G401.6 (cell line): ENCODE measurements around the gene B4GALNT4.
"Not testable (repeated sequence)": the region's sequence is repeated elsewhere in the genome, so short reads cannot be mapped to it uniquely, and the experiment has no call there.

ENCODE experiments used
- FAIRE-seq: peaks from 2 replicates; lab custom pipeline; 2012; peaks lifted over from hg19 to GRCh38; lab: Jason Lieb, UNC

Gene B4GALNT4, protein sequence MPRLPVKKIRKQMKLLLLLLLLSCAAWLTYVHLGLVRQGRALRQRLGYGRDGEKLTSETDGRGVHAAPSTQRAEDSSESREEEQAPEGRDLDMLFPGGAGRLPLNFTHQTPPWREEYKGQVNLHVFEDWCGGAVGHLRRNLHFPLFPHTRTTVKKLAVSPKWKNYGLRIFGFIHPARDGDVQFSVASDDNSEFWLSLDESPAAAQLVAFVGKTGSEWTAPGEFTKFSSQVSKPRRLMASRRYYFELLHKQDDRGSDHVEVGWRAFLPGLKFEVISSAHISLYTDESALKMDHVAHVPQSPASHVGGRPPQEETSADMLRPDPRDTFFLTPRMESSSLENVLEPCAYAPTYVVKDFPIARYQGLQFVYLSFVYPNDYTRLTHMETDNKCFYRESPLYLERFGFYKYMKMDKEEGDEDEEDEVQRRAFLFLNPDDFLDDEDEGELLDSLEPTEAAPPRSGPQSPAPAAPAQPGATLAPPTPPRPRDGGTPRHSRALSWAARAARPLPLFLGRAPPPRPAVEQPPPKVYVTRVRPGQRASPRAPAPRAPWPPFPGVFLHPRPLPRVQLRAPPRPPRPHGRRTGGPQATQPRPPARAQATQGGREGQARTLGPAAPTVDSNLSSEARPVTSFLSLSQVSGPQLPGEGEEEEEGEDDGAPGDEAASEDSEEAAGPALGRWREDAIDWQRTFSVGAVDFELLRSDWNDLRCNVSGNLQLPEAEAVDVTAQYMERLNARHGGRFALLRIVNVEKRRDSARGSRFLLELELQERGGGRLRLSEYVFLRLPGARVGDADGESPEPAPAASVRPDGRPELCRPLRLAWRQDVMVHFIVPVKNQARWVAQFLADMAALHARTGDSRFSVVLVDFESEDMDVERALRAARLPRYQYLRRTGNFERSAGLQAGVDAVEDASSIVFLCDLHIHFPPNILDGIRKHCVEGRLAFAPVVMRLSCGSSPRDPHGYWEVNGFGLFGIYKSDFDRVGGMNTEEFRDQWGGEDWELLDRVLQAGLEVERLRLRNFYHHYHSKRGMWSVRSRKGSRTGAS

GRCh38 chr11:369336-370018, at the start of gene B4GALNT4:
Gene B4GALNT4 (plus strand): TSS chr11:369499. CDS start chr11:369804, 305 bp downstream.
- no peak for FAIRE-seq

- not testable (repeated sequence) for FAIRE-seq
Observed at GRCh38 chr11:319888-320273, 49.4 kb upstream of the B4GALNT4 start.

DNA sequence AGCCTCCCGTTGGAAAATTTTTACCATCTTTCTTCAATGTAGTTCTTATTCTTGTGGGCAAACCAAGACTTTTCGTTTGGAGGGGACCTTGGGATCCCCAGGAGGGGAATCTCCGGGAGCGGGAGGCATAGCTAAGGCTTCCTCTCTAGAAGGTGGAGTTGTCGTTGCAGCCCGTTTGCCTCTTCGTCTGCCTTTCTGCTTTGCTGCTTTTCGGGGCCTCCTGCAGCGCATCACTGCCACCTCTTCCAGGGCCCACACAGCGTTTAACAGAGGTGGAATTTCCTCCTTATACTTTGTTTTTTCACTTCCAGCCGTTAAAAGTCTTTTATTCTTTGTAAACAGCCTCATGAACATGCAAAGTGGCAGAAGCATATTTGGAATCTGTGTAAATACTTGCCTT, 45.1 kb upstream of the B4GALNT4 start:
- FAIRE-seq: no peak

GRCh38 chr11:324593-325517, 44.4 kb upstream of the B4GALNT4 start:
- FAIRE-seq: not testable (repeated sequence)

DNA sequence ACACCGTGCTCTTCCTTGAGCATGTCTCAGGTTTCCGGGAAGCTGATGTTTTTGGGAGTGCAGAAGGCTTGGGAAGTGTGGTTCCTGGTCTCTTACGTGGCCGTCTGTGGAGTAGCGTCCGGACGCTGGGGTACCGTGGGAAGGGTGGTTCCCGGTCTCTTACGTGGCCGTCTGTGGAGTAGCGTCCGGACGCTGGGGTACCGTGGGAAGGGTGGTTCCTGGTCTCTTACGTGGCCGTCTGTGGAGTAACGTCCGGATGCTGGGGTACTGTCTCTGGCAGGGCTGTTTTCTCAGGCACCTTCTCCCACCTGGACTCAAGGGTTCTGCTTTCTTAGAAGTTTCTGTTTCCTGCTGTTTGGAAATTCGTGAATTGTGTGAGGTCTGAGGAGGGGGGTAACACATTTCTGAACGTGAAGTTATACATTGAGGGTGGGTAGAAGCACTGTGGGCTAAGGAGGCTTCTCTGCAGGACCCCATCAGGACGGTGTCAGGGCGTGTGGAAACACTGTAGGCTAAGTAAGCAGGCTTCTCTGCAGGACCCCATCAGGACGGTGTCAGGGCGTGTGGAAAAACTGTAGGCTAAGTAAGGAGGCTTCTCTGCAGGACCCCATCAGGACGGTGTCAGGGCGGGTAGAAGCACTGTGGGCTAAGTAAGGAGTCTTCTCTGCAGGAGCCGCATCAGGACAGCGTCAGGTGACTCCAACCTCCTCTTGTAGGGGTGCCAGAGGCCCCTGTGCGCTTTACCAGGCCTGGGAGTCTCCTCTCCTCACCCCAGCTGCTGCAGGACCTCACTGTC, 43.3 kb upstream of the B4GALNT4 start:
- no peak for FAIRE-seq

DNA sequence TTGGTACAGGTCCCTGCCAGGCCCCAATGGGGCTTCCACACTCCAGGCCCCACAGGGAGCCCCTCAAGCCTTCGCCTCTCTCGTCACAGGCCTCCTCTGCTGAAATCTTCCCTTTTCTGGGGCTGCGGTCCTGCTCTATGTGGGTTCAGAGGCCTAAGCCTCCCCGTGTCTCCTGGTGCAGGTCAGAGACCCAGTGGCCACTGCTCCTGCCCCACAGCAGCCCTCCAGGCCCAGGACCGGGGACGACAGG, 42.8 kb upstream of the B4GALNT4 start:
- FAIRE-seq: no peak

DNA sequence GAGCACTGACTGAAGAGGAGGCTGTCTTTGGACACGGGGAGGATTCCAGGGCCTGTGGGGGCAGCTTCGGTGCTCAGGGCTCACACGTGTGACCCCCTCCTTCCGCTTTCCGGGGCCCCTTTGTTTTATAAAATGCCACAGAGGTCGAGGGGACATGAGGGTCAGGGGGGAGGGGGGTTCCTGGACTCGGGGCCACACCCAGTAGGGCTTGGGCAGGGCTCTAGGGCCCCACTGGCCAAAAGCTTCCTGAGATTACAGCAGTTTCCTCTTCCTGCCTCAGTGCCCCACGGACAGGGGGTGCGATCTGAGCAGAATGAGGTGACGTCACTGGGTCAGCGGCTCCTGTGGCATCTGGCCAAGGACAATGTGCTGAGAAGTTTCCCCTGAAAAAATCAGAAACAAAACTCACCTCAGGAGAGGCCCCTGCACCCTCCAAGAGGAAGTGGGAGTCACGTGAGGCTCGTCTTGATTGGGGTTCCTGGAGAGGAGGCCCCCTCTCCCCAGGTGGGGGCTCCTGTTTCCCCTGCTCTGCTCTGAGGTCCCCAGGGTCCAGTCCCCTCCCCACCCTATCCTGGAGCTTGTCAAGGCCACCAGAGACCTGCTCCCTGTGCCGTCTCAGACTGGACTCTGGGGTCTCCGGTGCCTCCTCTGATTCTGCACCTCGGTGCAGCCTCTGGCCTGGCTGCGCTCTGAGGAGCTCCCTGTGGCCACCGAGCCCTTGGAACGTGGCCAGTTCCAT, 42.3 kb upstream of the B4GALNT4 start:
- FAIRE-seq: no peak

DNA sequence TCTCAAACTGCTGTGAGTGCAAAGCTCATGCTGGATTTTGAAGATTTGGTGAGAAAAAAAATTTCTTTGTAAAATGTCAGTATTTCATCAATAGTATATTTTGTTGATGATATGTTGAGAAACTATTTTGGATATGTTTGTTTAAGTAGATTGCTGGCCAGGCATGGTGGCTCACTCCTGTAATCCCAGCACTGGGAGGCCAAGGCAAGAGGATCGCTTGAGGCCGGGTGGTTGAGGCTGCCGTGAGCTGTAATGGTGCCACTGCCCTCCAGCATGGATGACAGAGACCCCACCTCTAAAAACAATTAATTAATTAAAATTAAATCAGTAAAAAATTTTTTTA, 41.7 kb upstream of the B4GALNT4 start:
- FAIRE-seq: no peak

DNA sequence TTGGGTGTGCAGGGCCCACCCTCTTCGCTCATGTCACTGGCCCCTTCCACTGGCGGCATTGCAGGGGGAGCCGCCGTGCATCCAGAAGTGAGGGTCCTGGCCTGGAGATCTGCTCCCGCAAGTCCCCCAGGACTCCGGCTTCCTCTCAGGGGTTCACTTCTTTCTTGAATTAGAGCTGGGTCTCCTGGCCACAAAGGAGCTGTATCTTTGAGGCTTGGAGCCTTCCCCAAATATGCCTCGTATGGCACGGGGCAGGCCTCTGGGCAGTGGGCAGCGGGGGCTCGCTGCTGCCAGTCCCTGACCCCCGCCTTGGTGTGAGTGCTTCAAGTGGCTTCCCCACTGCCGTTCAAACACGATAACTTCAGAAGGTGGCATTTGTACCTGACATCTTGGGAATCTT, 41.3 kb upstream of the B4GALNT4 start:
- FAIRE-seq: no peak

DNA sequence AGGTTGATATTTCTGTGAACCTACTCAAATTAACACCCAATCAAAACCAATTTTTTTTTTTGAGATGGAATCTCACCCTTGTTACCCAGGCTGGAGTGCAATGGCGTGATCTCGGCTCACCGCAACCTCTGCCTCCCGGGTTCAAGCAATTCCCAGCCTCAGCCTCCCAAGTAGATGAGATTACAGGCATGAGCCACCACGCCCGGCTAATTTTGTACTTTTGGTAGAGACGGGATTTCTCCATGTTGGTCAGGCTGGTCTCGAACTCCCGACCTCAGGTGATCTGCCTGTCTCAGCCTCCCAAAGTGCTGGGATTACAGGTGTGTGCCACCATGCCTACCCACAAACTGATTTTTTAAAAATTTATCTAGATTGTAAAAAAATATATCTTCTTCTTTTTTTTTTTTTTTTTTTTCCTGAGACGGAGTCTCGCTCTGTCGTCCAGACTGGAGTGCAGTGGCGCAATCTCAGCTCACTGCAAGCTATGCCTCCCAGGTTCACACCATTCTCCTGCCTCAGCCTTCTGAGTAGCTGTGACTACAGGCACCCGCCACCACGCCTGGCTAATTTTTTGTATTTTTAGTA, 40.7 kb upstream of the B4GALNT4 start:
- FAIRE-seq: not testable (repeated sequence)

GRCh38 chr11:329886-330253, 39.4 kb upstream of the B4GALNT4 start:
- FAIRE-seq: no peak

DNA sequence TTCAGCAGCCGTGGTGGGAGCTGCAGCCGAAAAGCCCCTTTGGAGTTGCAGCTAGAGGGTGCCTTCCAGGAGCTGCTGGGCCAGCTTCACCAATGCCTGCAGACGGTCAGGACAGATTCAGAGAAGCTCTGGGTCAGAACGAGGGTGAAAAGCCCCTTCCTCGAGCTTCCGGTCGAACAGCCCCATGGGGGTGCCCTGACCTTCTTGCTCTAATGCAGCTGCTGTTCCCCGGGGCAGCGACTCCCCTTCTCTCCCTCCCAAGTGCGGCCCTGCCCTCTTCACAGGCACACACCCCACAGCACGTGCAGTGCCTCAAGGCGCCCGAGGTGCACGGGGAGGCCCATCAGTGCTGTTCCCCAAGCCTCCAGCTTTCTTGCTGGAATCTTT, 39.0 kb upstream of the B4GALNT4 start:
- no peak for FAIRE-seq

DNA sequence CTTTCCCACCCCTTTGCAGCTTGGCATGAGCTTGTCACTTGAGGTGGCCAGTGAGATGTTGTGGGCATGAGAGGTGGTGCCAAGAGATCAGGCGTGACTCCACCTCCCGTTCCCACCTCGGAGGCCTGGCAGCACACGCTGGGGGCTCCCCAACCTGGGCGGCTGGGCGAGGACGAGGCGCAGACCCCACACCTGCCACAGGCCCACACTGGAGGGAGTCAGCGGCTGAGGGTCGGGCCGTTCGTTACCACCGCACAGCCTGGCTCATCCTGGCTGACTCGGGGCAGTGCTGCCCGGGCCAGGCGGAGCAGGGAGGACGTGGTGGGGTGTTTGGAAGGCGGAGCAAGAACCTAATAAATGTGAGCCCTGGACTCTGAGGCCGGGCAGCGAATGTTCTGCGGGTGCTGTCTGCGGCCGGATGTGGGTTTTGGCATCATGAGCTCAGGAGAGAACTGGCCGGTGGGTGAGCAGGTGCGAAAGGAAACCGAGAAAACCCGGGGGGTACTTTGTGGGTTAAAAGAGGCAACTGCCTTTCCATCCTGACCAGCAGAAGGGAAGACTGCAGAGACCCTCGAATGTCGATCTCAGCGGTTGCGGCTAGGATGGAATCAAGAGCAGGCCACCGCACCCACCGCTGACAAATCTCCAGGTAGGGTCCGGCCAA, 38.5 kb upstream of the B4GALNT4 start:
- FAIRE-seq: no peak

- no peak for FAIRE-seq
Observed at GRCh38 chr11:331358-332060, 37.8 kb upstream of the B4GALNT4 start.

- FAIRE-seq: no peak
Observed at GRCh38 chr11:332651-333480, 36.4 kb upstream of the B4GALNT4 start.

DNA sequence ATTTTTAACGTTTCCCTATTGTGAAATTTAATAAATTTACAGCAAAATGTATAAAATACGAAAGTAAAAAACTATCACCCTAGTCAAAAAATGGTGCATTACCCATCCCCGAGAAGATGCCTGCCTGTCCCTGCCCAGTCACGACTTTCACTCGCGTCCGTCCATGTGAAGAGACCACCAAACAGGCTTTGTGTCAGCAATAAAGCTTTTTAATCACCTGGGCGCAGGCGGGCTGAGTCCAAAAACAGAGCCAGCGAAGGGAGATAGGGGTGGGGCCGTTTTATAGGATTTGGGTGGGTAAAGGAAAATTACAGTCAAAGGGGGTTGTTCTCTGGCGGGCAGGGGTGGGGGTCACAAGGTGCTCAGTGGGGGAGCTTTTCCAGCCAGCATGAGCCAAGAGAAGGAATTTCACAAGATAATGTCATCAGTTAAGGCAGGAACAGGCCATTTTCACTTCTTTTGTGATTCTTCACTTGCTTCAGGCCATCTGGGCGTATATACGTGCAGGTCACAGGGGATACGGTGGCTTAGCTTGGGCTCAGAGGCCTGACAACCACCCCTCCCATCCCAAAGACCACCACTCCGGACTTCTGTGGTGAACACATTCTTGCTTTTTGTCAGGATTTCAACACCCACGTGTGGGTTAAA, 35.6 kb upstream of the B4GALNT4 start:
- not testable (repeated sequence) for FAIRE-seq
